Trophoblast cell (in vitro differentiated cells and primary cell): ENCODE measurements around the gene TMEM181. TPM values are rescaled to one million over a fixed set of nuclear protein-coding genes. Genes with fewer than 3 reads are reported as not detected.

ENCODE experiments used
- DNase-seq, 2 donors: peaks; one replicate each; pipeline ENCODE4 v3.0.0-alpha.2; 2016
- H2AFZ ChIP-seq: 2 replicates; pipeline ENCODE4 v1.6.1; 2013; ENCODE audit warnings: low read length, moderate library complexity, mild to moderate bottlenecking; ENCODE audit not compliant: insufficient read depth, poor library complexity
- H2AK5ac ChIP-seq: 2 replicates; pipeline ENCODE4 v1.6.1; 2013; ENCODE audit warnings: mild to moderate bottlenecking, low read length
- H2BK120ac ChIP-seq: 2 replicates; pipeline ENCODE4 v1.6.1; 2013; ENCODE audit warnings: low read length, mild to moderate bottlenecking, moderate library complexity; ENCODE audit not compliant: insufficient read depth, poor library complexity
- H2BK12ac ChIP-seq: 2 replicates; pipeline ENCODE4 v1.6.1; 2013; ENCODE audit warnings: mild to moderate bottlenecking, low read length, moderate library complexity
- H2BK5ac ChIP-seq: 2 replicates; pipeline ENCODE4 v1.6.1; 2013; ENCODE audit warnings: low read length, low read depth, moderate library complexity, mild to moderate bottlenecking; ENCODE audit not compliant: poor library complexity
- H3K14ac ChIP-seq: 2 replicates; pipeline ENCODE4 v1.6.1; 2013; ENCODE audit warnings: mild to moderate bottlenecking, low read length
- H3K18ac ChIP-seq: 2 replicates; pipeline ENCODE4 v1.6.1; 2013; ENCODE audit warnings: mild to moderate bottlenecking, low read length
- H3K23ac ChIP-seq: 2 replicates; pipeline ENCODE4 v1.6.1; 2013; ENCODE audit warnings: low read length
- H3K27ac ChIP-seq: 2 replicates; pipeline ENCODE4 v1.5.1; 2013; ENCODE audit warnings: low read depth, mild to moderate bottlenecking, inconsistent platforms, low read length, moderate library complexity
- H3K27me3 ChIP-seq: 2 replicates; pipeline ENCODE4 v1.6.1; 2013; ENCODE audit warnings: inconsistent platforms, mild to moderate bottlenecking, low read length, moderate library complexity; ENCODE audit not compliant: insufficient read depth
- H3K36me3 ChIP-seq, 2 experiments: 1 replicate in 1 of 2; 2 replicates in 1 of 2; pipeline ENCODE4 v1.6.1; 2013; ENCODE audit warnings: low read length in 2 of 2, mild to moderate bottlenecking in 2 of 2, moderate library complexity in 1 of 2; ENCODE audit not compliant: insufficient read depth in 2 of 2, control insufficient read depth in 1 of 2
- H3K4ac ChIP-seq: 2 replicates; pipeline ENCODE4 v1.6.1; 2013; ENCODE audit warnings: low read depth, mild to moderate bottlenecking, low read length, moderate library complexity
- H3K4me1 ChIP-seq, 2 experiments: 1 replicate in 1 of 2; 2 replicates in 1 of 2; pipeline ENCODE4 v1.6.1; 2013; ENCODE audit warnings: low read length in 2 of 2, mild to moderate bottlenecking in 2 of 2, moderate library complexity in 1 of 2; ENCODE audit not compliant: insufficient read depth in 2 of 2, control insufficient read depth in 1 of 2
- H3K4me2 ChIP-seq: 2 replicates; pipeline ENCODE4 v1.6.1; 2013; ENCODE audit warnings: inconsistent platforms, mild to moderate bottlenecking, low read length, moderate library complexity
- H3K4me3 ChIP-seq: 2 replicates; pipeline ENCODE4 v1.5.1; 2013; ENCODE audit warnings: mild to moderate bottlenecking, low read depth, low read length, inconsistent platforms
- H3K79me1 ChIP-seq: one replicate; pipeline ENCODE4 v1.6.1; 2013; ENCODE audit warnings: low read length
- H3K79me2 ChIP-seq: 2 replicates; pipeline ENCODE4 v1.6.1; 2013; ENCODE audit warnings: low read length, mild to moderate bottlenecking; ENCODE audit not compliant: control insufficient read depth, insufficient read depth, poor library complexity
- H3K9ac ChIP-seq: 2 replicates; pipeline ENCODE4 v1.6.1; 2013; ENCODE audit warnings: mild to moderate bottlenecking, low read length
- H3K9me3 ChIP-seq: 2 replicates; pipeline ENCODE4 v1.6.1; 2013; ENCODE audit warnings: low read depth, mild to moderate bottlenecking, control low read depth, inconsistent platforms, low read length; ENCODE audit not compliant: insufficient read depth
- H4K12ac ChIP-seq: 2 replicates; pipeline ENCODE4 v1.6.1; 2013; ENCODE audit warnings: low read depth, mild to moderate bottlenecking, low read length, moderate library complexity
- H4K8ac ChIP-seq: 2 replicates; pipeline ENCODE4 v1.6.1; 2013; ENCODE audit warnings: low read depth, mild to moderate bottlenecking, low read length, moderate library complexity
- H4K91ac ChIP-seq: one replicate; pipeline ENCODE4 v1.6.1; 2013; ENCODE audit warnings: low read depth, mild to moderate bottlenecking, low read length, moderate library complexity
- WGBS: extraction: QIAGEN DNeasy Blood & Tissue Kit; methylation state at CpG from one replicate; pipeline ENCODE4 v1.1.7; 2013; ENCODE audit warnings: missing lambda C conversion rate; ENCODE audit not compliant: insufficient read length, insufficient coverage; ENCODE audit errors: extremely low coverage; 5-methylcytosine and 5-hydroxymethylcytosine counted together
- polyA plus RNA-seq: library from polyadenylated mRNA; stranded (reverse); fragments of 200-250 nt; gene quantifications from 2 replicates; pipeline ENCODE4 v1.2.3, GENCODE V29; 2013

The TMEM181 gene, protein sequence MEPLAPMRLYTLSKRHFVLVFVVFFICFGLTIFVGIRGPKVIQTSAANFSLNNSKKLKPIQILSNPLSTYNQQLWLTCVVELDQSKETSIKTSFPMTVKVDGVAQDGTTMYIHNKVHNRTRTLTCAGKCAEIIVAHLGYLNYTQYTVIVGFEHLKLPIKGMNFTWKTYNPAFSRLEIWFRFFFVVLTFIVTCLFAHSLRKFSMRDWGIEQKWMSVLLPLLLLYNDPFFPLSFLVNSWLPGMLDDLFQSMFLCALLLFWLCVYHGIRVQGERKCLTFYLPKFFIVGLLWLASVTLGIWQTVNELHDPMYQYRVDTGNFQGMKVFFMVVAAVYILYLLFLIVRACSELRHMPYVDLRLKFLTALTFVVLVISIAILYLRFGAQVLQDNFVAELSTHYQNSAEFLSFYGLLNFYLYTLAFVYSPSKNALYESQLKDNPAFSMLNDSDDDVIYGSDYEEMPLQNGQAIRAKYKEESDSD
- 10.2 and 10.4 TPM in 2 replicates for polyA plus RNA-seq

DNA sequence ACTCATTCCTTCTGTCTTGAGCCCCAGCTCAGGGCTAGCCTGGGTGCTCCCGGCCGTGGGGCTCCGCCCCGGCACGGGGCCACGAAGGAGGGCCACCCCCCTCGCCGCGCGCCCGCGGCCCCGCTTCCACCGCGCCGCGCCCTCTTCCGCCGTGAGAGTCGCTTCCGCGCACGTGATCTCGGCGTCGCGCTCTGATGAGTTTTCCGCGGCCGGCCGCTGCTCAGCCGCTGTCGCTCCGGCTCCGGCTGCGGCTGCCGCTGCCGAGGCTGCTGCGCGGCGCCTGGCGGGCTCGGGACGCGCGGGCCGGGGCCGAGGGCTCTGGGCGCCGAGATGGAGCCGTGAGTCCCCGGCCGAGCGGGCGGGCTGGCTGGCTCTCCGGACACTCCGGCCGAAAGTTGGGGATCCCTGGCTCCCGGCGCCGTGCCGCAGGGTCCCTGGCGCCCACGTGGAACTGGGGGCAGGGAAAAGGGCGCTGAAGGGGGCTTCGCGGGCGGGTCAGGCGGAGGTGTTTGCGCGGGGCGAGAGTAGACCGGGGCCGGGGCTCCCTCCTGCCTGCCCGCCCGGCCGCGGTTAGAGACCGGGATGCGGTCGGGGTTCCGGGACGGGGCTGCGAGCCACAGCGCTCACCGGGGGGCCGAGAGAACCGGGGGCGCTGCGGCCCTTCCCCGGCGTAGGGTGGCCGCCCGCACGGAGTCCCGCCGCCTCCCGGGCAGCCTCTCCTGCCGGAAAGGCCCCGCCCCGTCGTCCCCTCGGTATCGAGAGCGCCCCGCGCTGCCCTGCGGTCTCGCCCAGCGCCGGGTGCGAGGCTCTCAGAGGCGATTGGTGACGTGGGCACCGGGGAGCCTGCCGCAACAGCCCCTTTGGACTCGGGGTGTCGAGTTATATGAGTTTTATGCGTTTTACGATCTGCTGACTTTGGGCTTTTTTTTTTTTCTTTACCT is at the start of gene TMEM181:
TMEM181 (plus strand) TSS at position 197 of the 941 bp plus-strand sequence; CDS start at position 331, 134 bp downstream.
- Histone ChIP-seq H3K36me3 (no peaks in the 10 kb centered on the region), H2AFZ (peak within 1 kb of the TSS; percentile 96), H4K8ac (peak within 1 kb of the TSS; percentile 64), H2BK5ac (peak within 1 kb of the TSS; percentile 90), H3K4ac (peak within 1 kb of the TSS; percentile 84), H3K4me3 (peak within 1 kb of the TSS; percentile 91), H4K91ac (peak within 1 kb of the TSS; percentile 97), H3K79me1 (peaks cover 12% of the 10 kb centered on the region), H3K79me2 (peaks cover 9% of the 10 kb centered on the region), H2AK5ac (peak within 1 kb of the TSS; percentile 61), H3K4me1 (peaks cover 15 to 21% of the 10 kb centered on the region in 2 experiments), H3K27me3 (no peaks in the 10 kb centered on the region), H3K9me3 (no peaks in the 10 kb centered on the region), H3K27ac (peak within 1 kb of the TSS; percentile 77), H3K4me2 (peak within 1 kb of the TSS; percentile 96), H2BK12ac (peak within 1 kb of the TSS; percentile 30), H3K14ac (peak within 1 kb of the TSS; percentile 94), H3K18ac (peak within 1 kb of the TSS; percentile 94), H2BK120ac (peak within 1 kb of the TSS; percentile 94), H3K9ac (peak within 1 kb of the TSS; percentile 91), H3K23ac (no peak within 1 kb of the TSS), H4K12ac (peak within 1 kb of the TSS; percentile 97)
- no CpG with 5 or more reads among the region's 120 CpGs for WGBS
- DNase-seq = peak; percentile 81 to 90

DNA sequence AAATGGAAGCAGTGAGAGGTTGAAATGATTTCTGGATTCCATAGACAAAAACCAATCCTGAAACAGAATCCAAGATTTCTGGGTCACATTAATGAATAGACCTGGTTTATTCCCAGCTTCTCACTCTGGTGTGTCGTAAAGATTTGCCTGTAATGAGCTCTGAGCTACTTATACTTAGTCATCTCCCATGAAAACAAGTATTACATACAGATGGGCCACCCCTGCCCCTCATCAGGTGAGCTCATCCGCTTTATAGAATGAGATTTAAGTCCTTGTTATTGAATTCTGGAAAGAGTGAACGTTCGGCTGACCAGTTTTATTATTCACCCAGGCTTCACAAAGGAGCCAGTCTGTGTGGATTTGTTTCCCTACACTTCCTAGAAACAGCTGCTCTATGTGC is 47.1 kb upstream of the TMEM181 start:
- H2AK5ac ChIP-seq = no peak overlapping the region
- no CpG with 5 or more reads among the region's 4 CpGs for WGBS
- H3K79me2 ChIP-seq = no peaks in the 10 kb centered on the region
- H3K4me3 ChIP-seq = no peak overlapping the region
- H3K23ac ChIP-seq = no peak overlapping the region
- no peak overlapping the region for H2BK5ac ChIP-seq
- DNase-seq = no peak
- H3K4me2 ChIP-seq = no peak overlapping the region
- no peak overlapping the region for H4K12ac ChIP-seq
- no peak overlapping the region for H3K27ac ChIP-seq
- no peak overlapping the region for H3K18ac ChIP-seq
- no peaks in the 10 kb centered on the region for H3K27me3 ChIP-seq
- no peak overlapping the region for H4K91ac ChIP-seq
- no peaks in the 10 kb centered on the region for H3K79me1 ChIP-seq
- H3K14ac ChIP-seq = no peak overlapping the region
- no peak overlapping the region for H4K8ac ChIP-seq
- peaks cover 2% of the 10 kb centered on the region for H3K9me3 ChIP-seq
- H2BK12ac ChIP-seq = no peak overlapping the region
- no peak overlapping the region for H2AFZ ChIP-seq
- no peak overlapping the region for H3K4ac ChIP-seq
- no peak overlapping the region for H2BK120ac ChIP-seq
- peaks cover 6 to 14% of the 10 kb centered on the region in 2 experiments for H3K36me3 ChIP-seq
- H3K4me1 ChIP-seq = no peaks in the 10 kb centered on the region
- no peak overlapping the region for H3K9ac ChIP-seq

DNA sequence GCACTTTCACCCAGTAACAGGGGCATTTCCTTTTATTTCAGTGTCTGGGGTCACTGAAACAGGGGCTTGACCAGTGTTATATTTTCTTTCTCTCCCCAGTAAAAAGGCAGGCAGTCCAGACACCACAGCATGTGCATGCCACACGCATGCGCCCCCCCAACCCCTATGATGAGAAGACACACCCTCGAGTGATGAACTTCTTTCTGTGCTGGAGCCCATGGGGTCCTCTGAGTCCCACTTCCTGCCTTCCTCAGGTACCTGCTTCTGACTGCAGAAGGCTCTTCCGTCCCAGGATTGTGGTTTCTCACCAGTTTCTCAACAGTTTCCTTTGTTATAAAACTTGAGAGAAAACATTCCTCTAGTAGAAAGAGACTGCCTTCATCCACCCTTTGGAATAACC is 45.7 kb upstream of the TMEM181 start:
- DNase-seq = no peak
- H3K79me1 ChIP-seq = no peaks in the 10 kb centered on the region
- no peak overlapping the region for H2AK5ac ChIP-seq
- H3K27ac ChIP-seq = no peak overlapping the region
- no peak overlapping the region for H4K12ac ChIP-seq
- no peak overlapping the region for H3K14ac ChIP-seq
- no peak overlapping the region for H3K18ac ChIP-seq
- H3K9ac ChIP-seq = no peak overlapping the region
- no peak overlapping the region for H2BK5ac ChIP-seq
- H3K79me2 ChIP-seq = no peaks in the 10 kb centered on the region
- no peak overlapping the region for H2BK12ac ChIP-seq
- H3K36me3 ChIP-seq = peaks cover 6 to 14% of the 10 kb centered on the region in 2 experiments
- peaks cover 2% of the 10 kb centered on the region for H3K9me3 ChIP-seq
- WGBS = no CpG with 5 or more reads among the region's 4 CpGs
- no peak overlapping the region for H4K8ac ChIP-seq
- no peak overlapping the region for H4K91ac ChIP-seq
- H3K4ac ChIP-seq = no peak overlapping the region
- peaks cover 0 to 2% of the 10 kb centered on the region in 2 experiments for H3K4me1 ChIP-seq
- no peak overlapping the region for H2AFZ ChIP-seq
- no peaks in the 10 kb centered on the region for H3K27me3 ChIP-seq
- H3K4me3 ChIP-seq = no peak overlapping the region
- no peak overlapping the region for H2BK120ac ChIP-seq
- no peak overlapping the region for H3K4me2 ChIP-seq
- H3K23ac ChIP-seq = no peak overlapping the region

DNA sequence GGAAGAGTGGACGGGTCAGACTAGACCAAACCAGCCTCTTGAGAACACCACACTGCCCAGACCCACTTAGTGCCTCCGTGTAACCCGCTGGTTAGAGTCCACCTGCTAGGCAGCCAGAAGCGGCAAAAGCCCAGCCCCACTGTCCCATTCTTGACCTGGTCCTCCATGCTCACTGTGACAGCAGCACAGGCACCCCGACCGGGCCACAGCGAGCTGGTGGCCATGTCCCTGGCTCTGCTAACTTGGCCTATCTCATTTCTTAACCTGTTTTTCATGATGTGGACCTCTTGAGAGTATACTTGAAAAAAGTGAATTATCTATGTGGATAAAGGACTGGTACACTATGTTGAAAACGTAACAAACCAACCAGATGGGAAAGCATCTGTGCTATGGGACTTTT is 44.9 kb upstream of the TMEM181 start:
- Histone ChIP-seq H2AK5ac (no peak overlapping the region), H2BK12ac (no peak overlapping the region), H4K8ac (no peak overlapping the region), H3K4ac (no peak overlapping the region), H3K4me2 (no peak overlapping the region), H3K27ac (no peak overlapping the region), H3K23ac (no peak overlapping the region), H3K9ac (peak overlapping the region; percentile 19), H3K18ac (no peak overlapping the region), H3K4me3 (no peak overlapping the region), H3K9me3 (peaks cover 2% of the 10 kb centered on the region), H3K27me3 (no peaks in the 10 kb centered on the region), H4K91ac (no peak overlapping the region), H3K36me3 (peaks cover 4 to 12% of the 10 kb centered on the region in 2 experiments), H3K4me1 (peaks cover 0 to 2% of the 10 kb centered on the region in 2 experiments), H2BK5ac (no peak overlapping the region), H2AFZ (no peak overlapping the region), H3K14ac (no peak overlapping the region), H3K79me2 (no peaks in the 10 kb centered on the region), H2BK120ac (no peak overlapping the region), H4K12ac (no peak overlapping the region), H3K79me1 (no peaks in the 10 kb centered on the region)
- DNase-seq = no peak
- no CpG with 5 or more reads among the region's 8 CpGs for WGBS
